SH-SY5Y (cell line): Measurements from ENCODE around the gene CLRN2.

Experiments
- GATA2 ChIP-seq: IDR thresholded peaks from 2 replicates; pipeline ENCODE4 v1.6.1; 2011; ENCODE audit warnings: mild to moderate bottlenecking, low read depth, low read length
- GATA3 ChIP-seq: IDR thresholded peaks from 2 replicates; pipeline ENCODE4 v1.6.1; 2011; ENCODE audit warnings: low read depth, mild to moderate bottlenecking, low read length, moderate library complexity

- TF ChIP-seq GATA3 (no peak), GATA2 (no peak)
These were observed 42.9 kb downstream of the CLRN2 start for GRCh38 chr4:17557880-17558279.
